GM19240 (cell line): ENCODE data around the gene KARS1.
"Not testable (repeated sequence)": the region's sequence is repeated elsewhere in the genome, so short reads cannot be mapped to it uniquely, and the experiment has no call there.

Experiments used
- DNase-seq: peaks from one replicate; pipeline ENCODE4 v3.0.0; 2011; ENCODE audit warnings: low spot score; ENCODE audit not compliant: insufficient read length

KARS1 gene

DNA sequence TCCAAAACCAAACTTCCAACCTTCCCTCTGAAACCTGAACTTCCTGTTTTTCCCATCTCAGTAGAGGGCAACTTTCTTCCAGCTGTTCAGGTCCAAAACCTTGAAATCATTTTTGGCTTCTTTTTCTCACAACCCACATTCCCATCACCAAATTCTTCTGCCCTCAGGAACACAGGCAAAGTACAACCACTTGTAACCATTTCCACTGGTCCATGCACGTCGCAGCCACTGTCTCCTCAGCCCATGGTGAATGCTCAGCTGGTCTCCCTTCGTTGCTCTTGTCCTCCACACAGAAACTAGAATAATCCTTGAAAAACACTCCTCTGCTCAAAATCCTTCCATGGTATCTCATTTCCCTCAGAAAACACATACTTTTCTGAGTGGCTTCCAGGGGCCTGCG lies 20.7 kb downstream of the KARS1 start:
- no peak for DNase-seq

DNA sequence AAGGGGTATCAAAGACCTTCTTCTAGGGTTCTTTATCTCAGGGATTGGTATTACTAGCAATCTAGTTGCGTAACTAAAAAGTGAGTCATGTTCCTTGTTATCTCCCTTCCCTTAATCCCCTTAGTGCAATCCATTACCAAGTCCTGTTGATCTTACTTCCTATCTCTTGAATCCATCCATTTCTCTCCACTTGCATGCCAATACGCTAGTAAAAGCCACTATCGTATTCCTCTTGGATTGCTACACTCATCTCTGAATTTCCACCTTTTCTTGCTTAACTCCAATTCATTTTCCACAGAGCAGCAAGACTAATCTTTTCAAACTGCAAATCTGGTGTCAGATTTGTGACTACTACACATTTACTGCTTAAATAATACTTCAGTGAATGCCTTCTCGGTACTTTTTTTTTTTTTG lies 22.5 kb downstream of the KARS1 start:
- DNase-seq, result no peak

GRCh38 chr16:75622761-75623605 lies 24.5 kb downstream of the KARS1 start, which contains the start of gene ADAT1:
Gene ADAT1 (minus strand): TSS chr16:75623281. CDS start chr16:75620799, 2,482 bp downstream.
- DNase-seq, result peak; percentile 88

DNA sequence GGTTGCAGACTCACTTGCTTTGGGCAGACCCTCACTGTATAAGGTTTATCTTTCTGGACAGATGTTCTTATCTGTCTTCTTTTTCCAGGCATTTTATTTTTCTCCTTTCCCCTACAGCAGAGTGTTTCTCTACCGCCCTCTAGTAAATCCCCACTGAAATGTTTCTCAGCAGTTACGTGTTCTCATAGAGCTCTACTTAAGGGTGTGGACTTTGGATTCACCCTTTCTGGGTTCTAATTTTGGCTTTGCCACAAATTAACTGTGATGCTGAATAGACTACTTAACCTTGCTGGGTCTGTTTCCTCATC lies 26.3 kb downstream of the KARS1 start:
- DNase-seq, result no peak

DNA sequence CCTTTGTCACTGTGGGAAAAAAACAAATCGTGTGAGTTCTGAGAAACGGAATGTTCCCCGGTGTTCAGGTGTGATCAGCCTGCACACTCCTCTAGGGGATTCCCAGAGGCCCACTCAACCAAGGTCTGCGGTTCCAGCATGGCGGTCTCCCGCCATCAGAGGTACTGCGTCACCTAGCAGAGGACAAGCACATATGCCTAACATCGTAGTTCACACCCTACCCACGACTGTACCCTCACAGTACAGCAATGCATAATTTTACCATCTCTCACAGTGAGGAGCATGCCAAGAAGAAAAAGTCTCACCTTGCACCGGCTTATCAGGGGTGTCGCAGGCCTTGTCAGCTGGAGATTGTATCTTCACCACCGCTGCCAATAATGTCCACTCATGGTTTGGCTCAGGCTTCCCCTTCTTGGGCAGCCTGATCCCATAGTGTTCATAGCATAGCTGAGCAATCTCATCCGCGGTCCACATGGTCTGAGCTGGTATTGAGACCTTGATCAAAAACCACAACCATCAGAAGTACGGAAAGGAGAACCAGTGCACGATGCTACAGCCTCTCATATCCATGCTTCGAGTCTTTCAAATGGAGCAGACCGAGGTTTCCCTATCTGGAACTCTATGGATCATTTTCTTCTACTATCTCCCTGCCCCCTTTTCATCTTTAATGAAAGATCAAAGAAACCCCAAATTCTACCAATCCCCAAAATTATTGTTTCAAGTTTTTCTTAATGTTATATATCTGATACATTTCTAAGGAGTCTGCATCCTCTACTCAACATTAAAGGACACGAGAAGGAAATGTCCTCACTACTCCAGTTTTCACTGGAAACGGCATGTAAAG lies 26.9 kb downstream of the KARS1 start:
- DNase-seq, result no peak

- DNase-seq, result no peak
These were observed 28.7 kb downstream of the KARS1 start for GRCh38 chr16:75618780-75619179.

- no peak for DNase-seq
These were observed 30.3 kb downstream of the KARS1 start for GRCh38 chr16:75617121-75617520.

GRCh38 chr16:75616521-75617010 lies 30.9 kb downstream of the KARS1 start:
- no peak for DNase-seq

DNA sequence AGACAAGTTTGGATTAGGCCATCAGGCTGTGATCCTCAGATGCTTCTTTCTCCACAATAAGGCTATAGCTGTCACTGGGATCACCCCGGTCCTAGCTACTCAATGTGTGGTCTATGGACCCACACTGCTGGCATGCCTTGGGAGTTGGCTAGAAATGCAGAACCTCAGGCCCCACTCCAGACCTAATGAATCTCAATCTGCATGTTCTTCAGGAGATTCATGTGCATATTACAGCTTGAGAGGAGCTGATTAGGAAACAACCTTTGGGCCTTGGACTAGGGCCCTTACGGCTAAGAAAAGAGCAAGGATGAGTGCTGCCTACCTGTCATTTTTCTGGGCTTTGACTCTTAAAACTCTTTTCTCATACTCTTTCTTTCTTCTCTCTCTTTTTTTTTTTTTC lies 31.8 kb downstream of the KARS1 start:
- no peak for DNase-seq

GRCh38 chr16:75614066-75614897 lies 33.2 kb downstream of the KARS1 start:
- DNase-seq, result no peak

DNA sequence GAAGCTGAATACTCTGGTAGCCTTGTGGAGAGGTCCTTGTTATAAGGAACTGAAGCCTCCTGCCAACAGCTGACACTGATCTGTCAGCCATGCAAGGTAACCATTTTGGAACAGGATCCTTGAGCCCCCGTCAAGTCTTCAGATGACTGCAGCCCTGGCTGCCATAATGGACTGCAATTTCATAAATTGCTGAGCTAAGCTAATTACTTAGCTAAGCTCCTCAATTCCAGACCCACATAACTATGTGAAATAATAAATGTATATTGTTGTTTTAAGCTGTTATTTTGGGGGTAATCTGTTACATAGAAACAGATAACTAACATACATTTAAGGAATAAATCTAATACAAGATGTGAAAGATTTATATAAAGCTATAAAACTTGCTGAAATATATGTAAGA lies 41.0 kb downstream of the KARS1 start:
- DNase-seq, result no peak

DNA sequence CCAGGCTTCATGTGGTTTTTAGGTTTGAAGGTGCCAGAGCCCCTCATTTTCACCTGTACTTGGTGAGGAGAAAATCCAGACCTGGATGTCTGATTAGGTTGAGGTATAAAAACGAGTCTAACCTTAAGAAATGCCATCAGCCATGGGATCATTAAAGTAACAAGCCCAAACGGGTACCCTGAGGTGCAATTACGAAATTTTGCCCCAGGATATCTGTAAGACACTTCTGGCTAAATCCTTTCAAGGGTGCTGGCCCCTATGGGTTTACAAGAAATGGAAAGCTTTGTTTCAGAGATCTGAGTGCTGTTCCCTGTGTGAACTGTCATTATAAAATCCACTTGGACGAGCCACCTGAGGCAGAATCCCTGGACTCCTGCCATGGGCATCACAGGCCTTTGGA lies 44.2 kb downstream of the KARS1 start:
- no peak for DNase-seq

- no peak for DNase-seq
These were observed 47.8 kb downstream of the KARS1 start for GRCh38 chr16:75599452-75600277.

GRCh38 chr16:75593825-75594820 lies 53.3 kb downstream of the KARS1 start:
- no peak for DNase-seq

GRCh38 chr16:75593308-75593707 lies 54.2 kb downstream of the KARS1 start:
- DNase-seq, result no peak

- DNase-seq, result not testable (repeated sequence)
These were observed 55.5 kb downstream of the KARS1 start for GRCh38 chr16:75591927-75592326.

GRCh38 chr16:75590920-75591843 lies 56.3 kb downstream of the KARS1 start:
- DNase-seq, result no peak

- DNase-seq, result no peak
These were observed 58.2 kb downstream of the KARS1 start for GRCh38 chr16:75589306-75589705.
